Stimulated activated CD8-positive, alpha-beta memory T cell treated with anti-CD3 and anti-CD28 coated beads, Interleukin-2, amount 100 ng/mL, for 48 hours (primary cell): Measurements from ENCODE around the gene MYOC.
"Not testable (repeated sequence)": the region's sequence is repeated elsewhere in the genome, so short reads cannot be mapped to it uniquely, and the experiment has no call there.

Experiments
- DNase-seq, 2 donors: peaks; one replicate each; pipeline ENCODE4 v3.0.0-alpha.2; 2020; ENCODE audit warnings: low read depth in 2 of 2

MYOC gene

GRCh38 chr1:171653796-171654195, 1.3 kb upstream of the MYOC start:
- no peak for DNase-seq

GRCh38 chr1:171646249-171646560, 6.3 kb downstream of the MYOC start:
- DNase-seq = no peak

GRCh38 chr1:171645553-171646248, 6.8 kb downstream of the MYOC start:
- DNase-seq = no peak

GRCh38 chr1:171644805-171645483, 7.5 kb downstream of the MYOC start:
- DNase-seq = peak; percentile 40 to 55

GRCh38 chr1:171643156-171643555, 9.3 kb downstream of the MYOC start:
- DNase-seq = no peak

GRCh38 chr1:171642197-171642596, 10.3 kb downstream of the MYOC start:
- no peak for DNase-seq

GRCh38 chr1:171641076-171641864, 11.2 kb downstream of the MYOC start:
- DNase-seq = no peak

GRCh38 chr1:171640225-171640624, 12.3 kb downstream of the MYOC start:
- no peak for DNase-seq

GRCh38 chr1:171637928-171638576, 14.4 kb downstream of the MYOC start:
- no peak for DNase-seq

- no peak for DNase-seq
Observed at GRCh38 chr1:171636141-171636540, 16.3 kb downstream of the MYOC start.

GRCh38 chr1:171635661-171636060, 16.8 kb downstream of the MYOC start:
- DNase-seq = no peak

- DNase-seq = no peak
Observed at GRCh38 chr1:171628225-171628624, 24.3 kb downstream of the MYOC start.

- no peak for DNase-seq
Observed at GRCh38 chr1:171627020-171627419, 25.5 kb downstream of the MYOC start.

GRCh38 chr1:171625225-171625624, 27.3 kb downstream of the MYOC start:
- no peak for DNase-seq

GRCh38 chr1:171623651-171624331, 28.7 kb downstream of the MYOC start:
- no peak for DNase-seq

GRCh38 chr1:171622152-171622462, 30.4 kb downstream of the MYOC start, which contains the start of gene MYOCOS:
Gene MYOCOS, plus strand, starts transcription at chr1:171622243. Its CDS starts 1,641 bp downstream, at chr1:171623884.
- no peak for DNase-seq

GRCh38 chr1:171616586-171616985, 35.9 kb downstream of the MYOC start:
- DNase-seq = no peak

- not testable (repeated sequence) for DNase-seq
Observed at GRCh38 chr1:171615122-171615906, 37.2 kb downstream of the MYOC start.

- DNase-seq = no peak
Observed at GRCh38 chr1:171613282-171613681, 39.2 kb downstream of the MYOC start.

- no peak for DNase-seq
Observed at GRCh38 chr1:171611306-171611705, 41.2 kb downstream of the MYOC start.

- DNase-seq = no peak
Observed at GRCh38 chr1:171610385-171610784, 42.1 kb downstream of the MYOC start.
